ENCODE data around the gene DOCK8.

GRCh38 chr9:343773-344172 lies 129.1 kb downstream of the DOCK8 start:
- TF ChIP-seq, protein P1, sequence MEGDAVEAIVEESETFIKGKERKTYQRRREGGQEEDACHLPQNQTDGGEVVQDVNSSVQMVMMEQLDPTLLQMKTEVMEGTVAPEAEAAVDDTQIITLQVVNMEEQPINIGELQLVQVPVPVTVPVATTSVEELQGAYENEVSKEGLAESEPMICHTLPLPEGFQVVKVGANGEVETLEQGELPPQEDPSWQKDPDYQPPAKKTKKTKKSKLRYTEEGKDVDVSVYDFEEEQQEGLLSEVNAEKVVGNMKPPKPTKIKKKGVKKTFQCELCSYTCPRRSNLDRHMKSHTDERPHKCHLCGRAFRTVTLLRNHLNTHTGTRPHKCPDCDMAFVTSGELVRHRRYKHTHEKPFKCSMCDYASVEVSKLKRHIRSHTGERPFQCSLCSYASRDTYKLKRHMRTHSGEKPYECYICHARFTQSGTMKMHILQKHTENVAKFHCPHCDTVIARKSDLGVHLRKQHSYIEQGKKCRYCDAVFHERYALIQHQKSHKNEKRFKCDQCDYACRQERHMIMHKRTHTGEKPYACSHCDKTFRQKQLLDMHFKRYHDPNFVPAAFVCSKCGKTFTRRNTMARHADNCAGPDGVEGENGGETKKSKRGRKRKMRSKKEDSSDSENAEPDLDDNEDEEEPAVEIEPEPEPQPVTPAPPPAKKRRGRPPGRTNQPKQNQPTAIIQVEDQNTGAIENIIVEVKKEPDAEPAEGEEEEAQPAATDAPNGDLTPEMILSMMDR (IDR thresholded peaks at IDR 0.05; ENCODE audit: insufficient read depth, low read depth, low read length), result no peak
- TF ChIP-seq EZH2 (IDR thresholded peaks at IDR 0.05; ENCODE audit: insufficient read depth, low read length), result no peak
